HG03045 (cell line): ENCODE measurements around the gene C5orf58.
A peak's percentile ranks its signal among the peaks of the same experiment; 100 is the strongest.
"Not testable (repeated sequence)": the region's sequence is repeated elsewhere in the genome, so short reads cannot be mapped to it uniquely, and the experiment has no call there.

Source experiments
- ATAC-seq: cut with Tn5 transposase; IDR thresholded peaks from one replicate; pipeline ENCODE4 v1.9.1; 2021; ENCODE audit warnings: mild to moderate bottlenecking, moderate library complexity; ENCODE audit not compliant: unreplicated experiment

The C5orf58 gene

GRCh38 chr5:170223360-170223759, 9.4 kb upstream of the C5orf58 start:
- no peak for ATAC-seq

- no peak for ATAC-seq
These were observed 8.9 kb upstream of the C5orf58 start for GRCh38 chr5:170223906-170224305.

GRCh38 chr5:170225326-170226128, 7.3 kb upstream of the C5orf58 start:
- ATAC-seq: no peak

GRCh38 chr5:170226129-170226615, 6.6 kb upstream of the C5orf58 start:
- ATAC-seq: no peak

- no peak for ATAC-seq
These were observed 6.1 kb upstream of the C5orf58 start for GRCh38 chr5:170226661-170227060.

- no peak for ATAC-seq
These were observed 3.9 kb upstream of the C5orf58 start for GRCh38 chr5:170228762-170229435.

GRCh38 chr5:170233358-170233892, 640 bp downstream of the C5orf58 start:
- no peak for ATAC-seq

GRCh38 chr5:170235876-170236864, 3.4 kb downstream of the C5orf58 start:
- ATAC-seq: peak; percentile 81

- no peak for ATAC-seq
These were observed 5.8 kb downstream of the C5orf58 start for GRCh38 chr5:170238456-170239196.

- not testable (repeated sequence) for ATAC-seq
These were observed 12.7 kb downstream of the C5orf58 start for GRCh38 chr5:170245436-170245835.

GRCh38 chr5:170246126-170246870, 13.5 kb downstream of the C5orf58 start:
- no peak for ATAC-seq

- ATAC-seq: no peak
These were observed 14.6 kb downstream of the C5orf58 start for GRCh38 chr5:170247363-170247762.

- ATAC-seq: no peak
These were observed 15.6 kb downstream of the C5orf58 start for GRCh38 chr5:170248172-170248930.

GRCh38 chr5:170248931-170249227, 16.1 kb downstream of the C5orf58 start:
- not testable (repeated sequence) for ATAC-seq

GRCh38 chr5:170249355-170249754, 16.6 kb downstream of the C5orf58 start:
- no peak for ATAC-seq

- ATAC-seq: no peak
These were observed 18.1 kb downstream of the C5orf58 start for GRCh38 chr5:170250810-170251317.

- ATAC-seq: no peak
These were observed 18.7 kb downstream of the C5orf58 start for GRCh38 chr5:170251462-170251861.

- ATAC-seq: no peak
These were observed 19.3 kb downstream of the C5orf58 start for GRCh38 chr5:170252109-170252508.
